Liver (tissue), 3 donors: ENCODE results near the gene DYNLL2.

Experiments
- CTCF ChIP-seq: fragments of 150-350 bp; IDR thresholded peaks from 2 replicates; pipeline ENCODE4 v1.5.1; 2017; ENCODE audit warnings: improper control_type of control experiment, low read depth, low read length; ENCODE audit not compliant: missing input control
- EGR1 ChIP-seq, 2 donors: IDR thresholded peaks; 2 replicates each; pipeline ENCODE4 v1.6.1; 2016 to 2018; ENCODE audit warnings: antibody characterized with exemption in 2 of 2, low read depth in 2 of 2
- FOXA1 ChIP-seq: IDR thresholded peaks from 2 replicates; pipeline ENCODE4 v1.6.1; 2016; ENCODE audit warnings: antibody characterized with exemption
- GABPA ChIP-seq, 2 donors: IDR thresholded peaks in 1 of 2; conservative IDR thresholded peaks in 1 of 2; 2 replicates each; pipeline ENCODE4 v1.6.1; 2016; ENCODE audit warnings: antibody characterized with exemption in 2 of 2, mild to moderate bottlenecking in 1 of 2, moderate library complexity in 1 of 2
- HNF4G ChIP-seq: IDR thresholded peaks from 2 replicates; pipeline ENCODE4 v1.6.1; 2016; ENCODE audit warnings: antibody characterized with exemption
- TAF1 ChIP-seq: conservative IDR thresholded peaks from 2 replicates; pipeline ENCODE4 v1.6.1; 2016; ENCODE audit warnings: antibody characterized with exemption, mild to moderate bottlenecking
- YY1 ChIP-seq: IDR thresholded peaks from 2 replicates; pipeline ENCODE4 v1.6.1; 2016; ENCODE audit warnings: antibody characterized with exemption, mild to moderate bottlenecking
- TF ChIP-seq, protein P1 (sequence below): IDR thresholded peaks from 2 replicates; pipeline ENCODE4 v1.6.1; 2016; ENCODE audit warnings: antibody characterized with exemption
- TF ChIP-seq, protein P2 (sequence below): IDR thresholded peaks from 2 replicates; pipeline ENCODE4 v1.6.1; 2016; ENCODE audit warnings: antibody characterized with exemption, mild to moderate bottlenecking
- donor health status: healthy.
- donor health status: healthy.

- TF ChIP-seq CTCF: no peak
- no peak for TF ChIP-seq HNF4G
- no peak for TF ChIP-seq YY1
- TF ChIP-seq TAF1: no peak
- TF ChIP-seq GABPA (IDR thresholded peaks at IDR 0.05 in 1 of 2, conservative IDR thresholded peaks at IDR 0.05 in 1 of 2): no peak
- no peak for TF ChIP-seq EGR1 (IDR thresholded peaks at IDR 0.05; ENCODE audit: low read depth in 2 of 2)
- TF ChIP-seq, protein P1, sequence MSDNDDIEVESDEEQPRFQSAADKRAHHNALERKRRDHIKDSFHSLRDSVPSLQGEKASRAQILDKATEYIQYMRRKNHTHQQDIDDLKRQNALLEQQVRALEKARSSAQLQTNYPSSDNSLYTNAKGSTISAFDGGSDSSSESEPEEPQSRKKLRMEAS: no peak
- TF ChIP-seq FOXA1: no peak
- TF ChIP-seq, protein P2, sequence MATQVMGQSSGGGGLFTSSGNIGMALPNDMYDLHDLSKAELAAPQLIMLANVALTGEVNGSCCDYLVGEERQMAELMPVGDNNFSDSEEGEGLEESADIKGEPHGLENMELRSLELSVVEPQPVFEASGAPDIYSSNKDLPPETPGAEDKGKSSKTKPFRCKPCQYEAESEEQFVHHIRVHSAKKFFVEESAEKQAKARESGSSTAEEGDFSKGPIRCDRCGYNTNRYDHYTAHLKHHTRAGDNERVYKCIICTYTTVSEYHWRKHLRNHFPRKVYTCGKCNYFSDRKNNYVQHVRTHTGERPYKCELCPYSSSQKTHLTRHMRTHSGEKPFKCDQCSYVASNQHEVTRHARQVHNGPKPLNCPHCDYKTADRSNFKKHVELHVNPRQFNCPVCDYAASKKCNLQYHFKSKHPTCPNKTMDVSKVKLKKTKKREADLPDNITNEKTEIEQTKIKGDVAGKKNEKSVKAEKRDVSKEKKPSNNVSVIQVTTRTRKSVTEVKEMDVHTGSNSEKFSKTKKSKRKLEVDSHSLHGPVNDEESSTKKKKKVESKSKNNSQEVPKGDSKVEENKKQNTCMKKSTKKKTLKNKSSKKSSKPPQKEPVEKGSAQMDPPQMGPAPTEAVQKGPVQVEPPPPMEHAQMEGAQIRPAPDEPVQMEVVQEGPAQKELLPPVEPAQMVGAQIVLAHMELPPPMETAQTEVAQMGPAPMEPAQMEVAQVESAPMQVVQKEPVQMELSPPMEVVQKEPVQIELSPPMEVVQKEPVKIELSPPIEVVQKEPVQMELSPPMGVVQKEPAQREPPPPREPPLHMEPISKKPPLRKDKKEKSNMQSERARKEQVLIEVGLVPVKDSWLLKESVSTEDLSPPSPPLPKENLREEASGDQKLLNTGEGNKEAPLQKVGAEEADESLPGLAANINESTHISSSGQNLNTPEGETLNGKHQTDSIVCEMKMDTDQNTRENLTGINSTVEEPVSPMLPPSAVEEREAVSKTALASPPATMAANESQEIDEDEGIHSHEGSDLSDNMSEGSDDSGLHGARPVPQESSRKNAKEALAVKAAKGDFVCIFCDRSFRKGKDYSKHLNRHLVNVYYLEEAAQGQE: no peak
Measured at GRCh38 chr17:58091024-58091567, 7.9 kb downstream of the DYNLL2 start.
